Fibroblast of the aortic adventitia (primary cell): ENCODE measurements around the gene KLHL40. TPM values are rescaled to one million over a fixed set of nuclear protein-coding genes. Genes with fewer than 3 reads are reported as not detected.

ENCODE experiments used
- DNase-seq: peaks from one replicate; pipeline ENCODE4 v3.0.0-alpha.2; 2010; ENCODE audit warnings: low read depth
- H3K4me3 ChIP-seq: 2 replicates; pipeline ENCODE4 v1.5.1; 2011; ENCODE audit warnings: low read depth, mild to moderate bottlenecking, control low read depth, low read length, moderate library complexity
- total RNA-seq: library from RNA; depleted of rRNA; stranded (reverse); fragments of >200 nt; gene quantifications from 2 replicates; pipeline ENCODE4 v1.2.3, GENCODE V29; 2012; ENCODE audit warnings: low replicate concordance
- TF ChIP-seq, protein P1 (sequence below): IDR thresholded peaks from 2 replicates; pipeline ENCODE4 v1.5.1; 2011; ENCODE audit warnings: mild to moderate bottlenecking, low read length, control low read depth, inconsistent platforms; ENCODE audit not compliant: insufficient read depth

Gene KLHL40
- total RNA-seq, 1 donor = not detected

DNA sequence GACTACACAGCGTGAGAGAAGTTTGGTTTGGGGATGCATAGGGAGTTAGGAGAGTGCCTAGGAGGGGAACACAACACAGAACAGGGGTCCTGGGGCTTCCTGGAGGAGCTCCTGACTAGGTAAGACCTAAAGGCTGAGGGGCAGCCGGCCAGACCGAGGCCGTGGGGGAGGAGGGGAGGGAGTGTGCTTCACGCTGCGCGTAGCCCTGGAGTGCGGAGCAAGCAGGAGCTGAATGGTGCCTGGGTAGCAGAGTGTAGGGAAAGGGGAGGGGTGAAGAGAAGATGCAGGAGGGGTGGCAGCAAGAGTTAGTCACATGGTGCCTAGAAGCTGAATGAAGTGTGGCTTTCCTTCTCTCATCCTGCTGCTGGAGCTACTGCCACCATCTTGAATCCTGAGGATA is 49.7 kb downstream of the KLHL40 start:
- TF ChIP-seq, protein P1, sequence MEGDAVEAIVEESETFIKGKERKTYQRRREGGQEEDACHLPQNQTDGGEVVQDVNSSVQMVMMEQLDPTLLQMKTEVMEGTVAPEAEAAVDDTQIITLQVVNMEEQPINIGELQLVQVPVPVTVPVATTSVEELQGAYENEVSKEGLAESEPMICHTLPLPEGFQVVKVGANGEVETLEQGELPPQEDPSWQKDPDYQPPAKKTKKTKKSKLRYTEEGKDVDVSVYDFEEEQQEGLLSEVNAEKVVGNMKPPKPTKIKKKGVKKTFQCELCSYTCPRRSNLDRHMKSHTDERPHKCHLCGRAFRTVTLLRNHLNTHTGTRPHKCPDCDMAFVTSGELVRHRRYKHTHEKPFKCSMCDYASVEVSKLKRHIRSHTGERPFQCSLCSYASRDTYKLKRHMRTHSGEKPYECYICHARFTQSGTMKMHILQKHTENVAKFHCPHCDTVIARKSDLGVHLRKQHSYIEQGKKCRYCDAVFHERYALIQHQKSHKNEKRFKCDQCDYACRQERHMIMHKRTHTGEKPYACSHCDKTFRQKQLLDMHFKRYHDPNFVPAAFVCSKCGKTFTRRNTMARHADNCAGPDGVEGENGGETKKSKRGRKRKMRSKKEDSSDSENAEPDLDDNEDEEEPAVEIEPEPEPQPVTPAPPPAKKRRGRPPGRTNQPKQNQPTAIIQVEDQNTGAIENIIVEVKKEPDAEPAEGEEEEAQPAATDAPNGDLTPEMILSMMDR = no peak
- DNase-seq = no peak

DNA sequence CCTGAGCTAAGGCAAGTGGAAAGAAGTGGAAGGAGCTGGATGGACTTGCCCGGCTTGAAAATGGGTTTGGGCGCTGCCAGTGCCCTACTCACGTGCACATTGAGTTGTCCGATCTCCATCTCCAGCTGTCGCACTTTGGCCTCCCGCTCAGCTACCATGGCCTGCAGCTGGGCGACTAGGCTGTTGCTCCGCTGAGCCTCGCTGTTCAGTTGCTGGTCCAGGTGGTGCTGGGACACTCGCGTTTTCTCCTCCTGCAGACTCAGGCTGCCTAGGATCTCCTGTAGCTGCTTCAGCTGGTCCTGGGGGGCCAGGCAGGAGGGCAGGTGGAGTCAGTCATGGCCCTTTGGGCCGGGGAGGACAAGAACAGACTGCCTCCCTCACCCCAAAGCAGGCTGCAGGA is 50.3 kb downstream of the KLHL40 start:
- no peak overlapping the region for H3K4me3 ChIP-seq
- no peak for DNase-seq
- TF ChIP-seq, protein P1 = no peak

More for the DNA sequence above, 49.7 kb downstream of the KLHL40 start:
- H3K4me3 ChIP-seq = no peak overlapping the region

DNA sequence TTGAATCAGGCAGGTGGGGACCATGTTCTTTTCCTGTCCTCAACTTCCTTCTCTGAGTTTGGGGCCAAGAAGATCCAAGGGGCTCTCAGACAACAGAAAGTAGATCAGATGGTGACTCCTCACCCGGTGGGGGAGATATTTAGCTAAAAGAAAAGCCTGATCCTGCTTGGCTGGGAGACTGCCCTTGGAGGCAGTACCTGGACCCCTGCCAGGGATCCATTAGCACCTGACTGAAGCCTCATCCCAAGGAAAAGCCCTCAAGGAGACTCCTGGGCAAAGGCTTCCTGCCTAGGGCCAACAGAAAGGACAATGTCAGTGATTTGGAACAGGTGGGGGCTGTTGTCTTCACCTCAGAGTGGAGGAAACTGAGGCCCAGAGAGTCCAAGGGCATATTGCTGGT is 50.7 kb downstream of the KLHL40 start:
- DNase-seq = no peak
- TF ChIP-seq, protein P1 = no peak
- H3K4me3 ChIP-seq = no peak overlapping the region

DNA sequence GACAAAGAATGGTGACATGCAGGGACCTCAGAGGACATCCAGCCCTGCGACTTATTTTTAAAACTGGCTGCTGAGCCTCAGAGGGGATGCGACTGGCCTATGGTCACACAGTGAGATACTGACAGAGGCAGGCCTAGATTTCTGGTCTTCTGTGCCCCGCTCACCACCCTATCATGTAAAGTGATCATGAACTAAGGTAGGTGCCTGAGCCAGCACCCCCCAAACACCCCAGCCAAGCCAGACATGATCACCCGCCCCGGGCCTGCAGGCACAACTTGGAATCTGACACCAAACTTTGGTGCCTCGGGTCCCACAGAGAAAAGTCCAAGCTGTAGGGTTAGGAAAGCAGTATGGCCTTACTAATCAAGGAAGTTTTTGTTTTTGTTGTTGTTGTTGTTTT is 51.2 kb downstream of the KLHL40 start:
- H3K4me3 ChIP-seq = no peak overlapping the region

DNA sequence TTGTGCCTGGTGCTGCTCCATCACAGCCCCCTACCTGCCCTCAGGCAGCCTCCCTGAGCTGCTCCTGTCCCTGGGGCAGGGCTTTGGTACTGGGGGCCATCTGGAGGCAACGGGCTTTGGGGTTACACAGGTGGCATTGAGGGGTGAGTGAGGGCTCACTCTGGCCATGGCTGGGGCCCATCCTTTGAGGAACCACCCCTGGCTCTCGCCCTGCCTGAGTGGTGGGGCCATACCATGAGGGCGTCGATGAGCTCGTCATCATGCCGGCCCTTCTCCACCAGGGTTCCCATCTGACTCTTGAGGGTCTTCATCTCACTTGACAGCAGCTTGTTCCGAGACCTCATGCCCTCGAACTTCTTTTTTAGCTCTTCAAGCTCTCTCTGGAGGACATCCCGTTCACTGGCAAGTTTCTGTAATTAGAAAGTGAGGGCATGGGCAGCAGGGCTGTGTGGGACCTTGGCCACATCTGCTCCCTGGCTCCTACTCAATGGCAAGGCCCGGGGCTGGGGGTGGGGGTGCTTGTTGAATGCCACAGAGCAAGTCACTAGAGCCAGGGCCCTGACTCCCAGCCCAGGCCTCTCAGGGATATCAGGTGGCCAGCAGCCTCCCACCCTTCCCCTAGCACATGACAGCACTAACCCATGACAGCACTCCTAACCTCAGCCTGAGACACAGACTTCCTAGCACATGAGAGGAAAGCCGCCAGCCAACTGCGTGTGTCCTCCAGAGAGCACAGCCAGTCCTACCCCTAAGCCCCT is 54.2 kb downstream of the KLHL40 start:
- no peak overlapping the region for H3K4me3 ChIP-seq
- TF ChIP-seq, protein P1 = no peak
- DNase-seq = no peak

More for the DNA sequence above, 51.2 kb downstream of the KLHL40 start:
- TF ChIP-seq, protein P1 = no peak
- DNase-seq = no peak

DNA sequence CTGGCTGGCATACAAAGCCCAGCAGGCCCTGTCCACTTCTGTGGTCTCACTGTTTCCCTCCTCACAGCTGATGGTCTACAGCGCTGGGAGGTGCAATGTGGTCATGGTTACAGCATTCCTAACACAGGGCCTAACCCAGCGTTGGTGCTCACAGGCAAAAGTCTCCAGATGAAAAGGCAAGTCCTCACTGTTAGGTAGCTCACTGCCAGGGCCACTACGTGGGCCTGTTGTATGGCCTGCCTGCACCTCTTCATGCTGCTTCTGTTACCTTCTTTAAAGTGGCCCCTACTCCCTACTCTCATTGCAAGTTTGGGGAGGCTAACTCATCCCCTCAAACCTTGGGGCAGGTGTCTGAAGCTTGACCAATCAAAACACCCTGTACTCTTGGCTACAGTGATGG is 56.5 kb downstream of the KLHL40 start:
- H3K4me3 ChIP-seq = no peak overlapping the region
- TF ChIP-seq, protein P1 = no peak
- no peak for DNase-seq

Other genes with a start within 250 kb of the KLHL40 start
- gene VIPR1, start 182.9 kb upstream of the KLHL40 start, total RNA-seq = 5.6 TPM in 1 of 2 replicates, not detected in the other
- 39.7 and 71.9 TPM in 2 replicates for gene SEC22C, start 103.6 kb upstream of the KLHL40 start, total RNA-seq
- gene SS18L2, start 94.7 kb upstream of the KLHL40 start, total RNA-seq = 5.1 and 31.4 TPM in 2 replicates
- 91.8 and 101 TPM in 2 replicates for gene NKTR, start 84.9 kb upstream of the KLHL40 start, total RNA-seq
- 22.3 and 41.8 TPM in 2 replicates for gene ZBTB47, start 31.8 kb upstream of the KLHL40 start, total RNA-seq
- gene HHATL, start 17.3 kb downstream of the KLHL40 start, total RNA-seq = not detected in 2 replicates
- gene CCDC13, start 87.7 kb downstream of the KLHL40 start, total RNA-seq = 0.27 and 8.6 TPM in 2 replicates
- 75.1 and 163 TPM in 2 replicates for gene HIGD1A, start 119.0 kb downstream of the KLHL40 start, total RNA-seq
- gene ACKR2, start 123.9 kb downstream of the KLHL40 start, total RNA-seq = under 0.01 and 0.41 TPM in 2 replicates
- gene CYP8B1, start 190.3 kb downstream of the KLHL40 start, total RNA-seq = not detected in 2 replicates
- 0.74 and 2.6 TPM in 2 replicates for gene ZNF662, start 220.6 kb downstream of the KLHL40 start, total RNA-seq